CD4-positive, CD25-positive, alpha-beta regulatory T cell (primary cell): ENCODE results near the gene KIF11. TPM values are rescaled to one million over a fixed set of nuclear protein-coding genes. Genes with fewer than 3 reads are reported as not detected.
"Not testable (repeated sequence)": the region's sequence is repeated elsewhere in the genome, so short reads cannot be mapped to it uniquely, and the experiment has no call there.

Experiments
- ATAC-seq, 2 donors: fragments of 150-1000 bp; cut with Tn5 transposase; one replicate each; pipeline ENCODE4 v1.10.0; 2021; ENCODE audit warnings: low read depth in 2 of 2, moderate number of reproducible peaks in 2 of 2, moderate library complexity in 1 of 2
- DNase-seq, 3 donors: peaks; one replicate each; pipeline versions ENCODE4 v3.0.0 to v3.0.0-alpha.2; 2012 to 2022; ENCODE audit warnings: mixed read lengths in 1 of 3
- H3K27ac ChIP-seq: one replicate; pipeline ENCODE4 v1.7.0; 2013; ENCODE audit warnings: mild to moderate bottlenecking, low read length; ENCODE audit not compliant: insufficient read depth, poor library complexity, severe bottlenecking
- H3K27me3 ChIP-seq: one replicate; pipeline ENCODE4 v1.7.0; 2013; ENCODE audit warnings: low read length; ENCODE audit not compliant: control insufficient read depth, insufficient read depth
- H3K36me3 ChIP-seq: one replicate; pipeline ENCODE4 v1.7.0; 2013; ENCODE audit warnings: mild to moderate bottlenecking, low read length, moderate library complexity; ENCODE audit not compliant: control insufficient read depth, insufficient read depth
- H3K4me1 ChIP-seq: 2 replicates; pipeline ENCODE4 v1.7.0; 2013; ENCODE audit warnings: mild to moderate bottlenecking, low read length; ENCODE audit not compliant: insufficient read depth, control insufficient read depth, poor library complexity, severe bottlenecking
- H3K4me3 ChIP-seq: one replicate; pipeline ENCODE4 v1.7.0; 2013; ENCODE audit warnings: low read depth, mild to moderate bottlenecking, low read length, moderate library complexity
- H3K9me3 ChIP-seq, 2 experiments: 1 replicate in 1 of 2; 2 replicates in 1 of 2; pipeline ENCODE4 v1.7.0; 2013; ENCODE audit warnings: low read length in 2 of 2, mild to moderate bottlenecking in 1 of 2, moderate library complexity in 1 of 2; ENCODE audit not compliant: control insufficient read depth in 2 of 2
- H3K27ac Mint-ChIP-seq, 3 donors: one replicate each; pipeline ENCODE4 v1.8.0; 2020 to 2022; ENCODE audit warnings: mild to moderate bottlenecking in 3 of 3, mixed read lengths in 3 of 3, moderate library complexity in 2 of 3
- H3K27me3 Mint-ChIP-seq: one replicate; pipeline ENCODE4 v1.8.0; 2022; ENCODE audit warnings: mild to moderate bottlenecking, mixed read lengths
- H3K36me3 Mint-ChIP-seq: one replicate; pipeline ENCODE4 v1.8.0; 2020; ENCODE audit warnings: mixed read lengths
- H3K4me1 Mint-ChIP-seq, 4 donors: one replicate each; pipeline ENCODE4 v1.8.0; 2020 to 2022; ENCODE audit warnings: mixed read lengths in 4 of 4, mild to moderate bottlenecking in 1 of 4
- H3K4me3 Mint-ChIP-seq, 4 donors: one replicate each; pipeline ENCODE4 v1.8.0; 2020 to 2022; ENCODE audit warnings: mild to moderate bottlenecking in 4 of 4, mixed read lengths in 4 of 4, moderate library complexity in 3 of 4
- H3K9me3 Mint-ChIP-seq, 7 donors: one replicate each; pipeline ENCODE4 v1.8.0; 2020 to 2022; ENCODE audit warnings: mixed read lengths in 7 of 7, mild to moderate bottlenecking in 3 of 7, moderate library complexity in 2 of 7
- polyA plus RNA-seq, 4 donors: library from polyadenylated mRNA; unstranded; fragments of 300-500 nt; fragmentation: Illumina TruSeq; gene quantifications; one replicate each; pipeline ENCODE4 v1.2.3, GENCODE V29; 2021
- total RNA-seq: library from RNA; stranded (reverse); gene quantifications from one replicate; pipeline ENCODE4 v1.2.3, GENCODE V29; 2022

The KIF11 gene
- total and polyA plus RNA-seq, 5 donors from 2014 or later, result 2.1 to 6.8 (median 3.0) TPM

DNA sequence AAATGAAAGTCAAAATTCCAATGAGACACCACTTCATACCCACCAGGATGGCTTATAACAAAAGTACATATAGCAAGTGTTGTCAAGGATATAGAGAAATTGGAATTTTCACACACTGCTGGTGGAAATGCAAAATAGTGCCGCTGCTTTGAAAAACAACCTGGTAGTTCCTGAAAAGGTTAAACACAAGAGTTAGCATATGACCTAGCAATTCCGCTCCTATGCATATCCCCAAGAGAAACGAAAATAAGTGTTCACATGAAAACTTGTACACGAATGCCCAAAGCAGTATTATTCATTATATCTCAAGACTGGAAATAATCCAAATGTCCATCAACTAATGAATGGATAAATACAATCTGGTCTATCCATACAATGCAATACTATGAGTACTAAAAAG is 33.9 kb upstream of the KIF11 start:
- peaks cover 34% of the 10 kb centered on the region for H3K36me3 ChIP-seq
- H3K27me3 ChIP-seq, result no peaks in the 10 kb centered on the region
- ATAC-seq (no peak), DNase-seq (no peak)
- H3K9me3 ChIP-seq, result peaks cover 3% of the 10 kb centered on the region in 2 experiments
- Mint-ChIP-seq H3K27ac (no peak overlapping the region), H3K36me3 (peaks cover 40% of the 10 kb centered on the region), H3K4me3 (no peak overlapping the region), H3K27me3 (no peaks in the 10 kb centered on the region), H3K4me1 (peaks cover 10 to 15% (median 14%) of the 10 kb centered on the region in 4 donors), H3K9me3 (peaks cover 0 to 11% (median 2%) of the 10 kb centered on the region in 7 donors)
- no peaks in the 10 kb centered on the region for H3K4me1 ChIP-seq
- no peak overlapping the region for H3K27ac ChIP-seq
- no peak overlapping the region for H3K4me3 ChIP-seq

DNA sequence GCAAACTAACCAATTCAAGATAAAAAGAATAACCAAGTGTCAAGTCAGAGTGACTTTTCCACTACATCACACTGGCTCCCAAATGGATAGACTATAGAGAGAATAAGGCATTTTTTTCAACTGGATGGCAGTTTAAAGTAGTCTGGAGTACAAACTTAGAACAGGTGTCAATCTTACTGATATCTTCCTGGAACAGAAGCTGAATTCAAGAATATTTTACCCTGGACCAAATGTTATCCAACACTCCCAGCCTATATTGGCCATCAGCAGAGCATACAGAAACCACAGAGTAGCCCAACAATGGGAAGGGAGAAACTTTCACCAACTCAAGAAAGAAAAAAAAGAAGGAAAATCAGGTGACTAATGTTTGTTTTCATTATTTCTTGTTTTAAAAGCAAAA is 30.5 kb upstream of the KIF11 start:
- Histone ChIP-seq H3K4me3 (no peak overlapping the region), H3K27ac (no peak overlapping the region), H3K36me3 (peaks cover 20% of the 10 kb centered on the region), H3K9me3 (no peaks in the 10 kb centered on the region), H3K4me1 (no peaks in the 10 kb centered on the region), H3K27me3 (no peaks in the 10 kb centered on the region)
- H3K27ac Mint-ChIP-seq, result no peak overlapping the region
- no peak for DNase-seq
- H3K4me3 Mint-ChIP-seq, result peak overlapping the region in 1 of 4 donors; percentile 18
- no peak for ATAC-seq
- peaks cover 14 to 34% (median 28%) of the 10 kb centered on the region in 4 donors for H3K4me1 Mint-ChIP-seq
- no peaks in the 10 kb centered on the region for H3K27me3 Mint-ChIP-seq
- H3K36me3 Mint-ChIP-seq, result peaks cover 37% of the 10 kb centered on the region
- peaks cover 0 to 7% (median 2%) of the 10 kb centered on the region in 7 donors for H3K9me3 Mint-ChIP-seq

DNA sequence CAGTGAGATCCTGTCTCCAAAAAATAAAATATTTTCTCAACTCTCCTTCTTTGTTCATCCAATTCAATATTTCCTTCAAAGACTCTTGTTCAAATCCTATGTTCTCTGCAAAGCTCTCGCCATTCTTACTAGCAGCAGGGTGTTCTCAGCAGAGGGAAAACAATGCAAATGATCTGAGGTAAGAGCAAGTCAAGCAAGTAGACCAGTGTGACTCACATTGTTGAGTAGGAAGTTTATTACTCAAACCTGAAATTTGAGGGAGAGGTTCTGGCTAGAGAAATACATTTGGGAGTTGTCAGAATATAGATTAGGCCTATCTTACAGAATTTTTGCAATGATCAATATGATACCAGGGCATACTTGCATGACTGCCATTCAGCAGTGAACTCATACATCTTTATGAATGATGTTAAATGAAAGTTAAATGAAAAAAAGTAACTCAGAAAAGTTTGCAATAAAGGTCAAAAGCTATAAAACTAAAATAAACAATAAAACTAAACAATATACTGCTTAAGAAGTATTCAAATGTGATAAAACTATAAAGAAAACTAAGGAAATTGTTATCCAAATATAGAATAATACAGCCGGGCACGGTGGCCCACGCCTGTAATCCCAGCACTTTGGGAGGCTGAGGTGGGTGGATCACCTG is 24.9 kb upstream of the KIF11 start:
- Histone ChIP-seq H3K27me3 (no peaks in the 10 kb centered on the region), H3K36me3 (peaks cover 6% of the 10 kb centered on the region), H3K4me3 (no peak overlapping the region), H3K27ac (no peak overlapping the region), H3K9me3 (no peaks in the 10 kb centered on the region), H3K4me1 (peaks cover 15% of the 10 kb centered on the region)
- H3K4me3 Mint-ChIP-seq, result peak overlapping the region in 1 of 4 donors; percentile 66
- no peaks in the 10 kb centered on the region for H3K27me3 Mint-ChIP-seq
- no peaks in the 10 kb centered on the region for H3K9me3 Mint-ChIP-seq
- ATAC-seq (no peak), DNase-seq (no peak)
- H3K4me1 Mint-ChIP-seq, result peaks cover 41 to 67% (median 57%) of the 10 kb centered on the region in 4 donors
- H3K36me3 Mint-ChIP-seq, result peaks cover 22% of the 10 kb centered on the region
- H3K27ac Mint-ChIP-seq, result peak overlapping the region in 1 of 3 donors; percentile 0

DNA sequence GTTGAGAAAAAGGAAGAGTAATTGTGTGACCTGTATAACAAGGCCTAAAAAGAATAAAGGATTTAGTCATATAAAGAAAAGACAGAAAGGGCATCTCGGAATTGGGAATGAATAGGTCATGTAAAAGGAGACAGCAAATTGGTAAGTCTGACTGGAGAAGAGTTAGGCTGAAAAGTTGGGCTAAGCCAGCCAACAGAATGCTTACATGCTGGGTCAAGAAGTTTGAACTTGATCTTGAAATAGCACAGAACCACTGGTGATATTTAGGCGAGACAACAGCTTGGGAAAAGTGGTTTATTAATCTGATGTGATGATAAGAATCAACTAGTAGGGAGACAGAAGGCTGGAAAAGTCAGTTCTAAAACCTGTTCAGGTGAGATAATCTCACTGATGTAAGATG is 23.9 kb upstream of the KIF11 start:
- no peaks in the 10 kb centered on the region for H3K27me3 ChIP-seq
- peak overlapping the region in 2 of 3 donors; percentile 11 to 55 for H3K27ac Mint-ChIP-seq

DNA sequence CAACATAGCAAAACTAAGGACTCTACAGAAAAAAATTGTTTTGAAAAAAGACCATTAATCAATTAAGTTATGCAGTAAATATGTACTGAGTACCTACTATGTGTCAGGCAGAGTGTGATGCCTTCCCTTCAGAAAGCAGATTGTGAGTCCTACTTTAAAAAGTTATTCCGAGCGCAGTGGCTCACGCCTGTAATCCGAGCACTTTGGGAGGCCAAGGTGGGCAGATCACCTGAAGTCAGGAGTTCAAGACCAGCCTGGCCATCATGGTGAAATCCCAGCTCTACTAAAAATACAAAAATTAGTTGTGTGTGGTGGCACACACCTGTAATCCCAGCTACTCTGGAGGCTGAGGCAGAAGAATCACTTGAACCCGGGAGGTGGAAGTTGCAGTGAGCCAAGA is 23.3 kb upstream of the KIF11 start:
- H3K4me3 Mint-ChIP-seq, H3K27me3 ChIP-seq, H3K36me3 ChIP-seq, ATAC-seq, H3K27me3 Mint-ChIP-seq, H3K27ac ChIP-seq, H3K9me3 Mint-ChIP-seq, H3K9me3 ChIP-seq, H3K4me3 ChIP-seq, H3K27ac Mint-ChIP-seq, DNase-seq: not testable (repeated sequence)
- peaks cover 18% of the 10 kb centered on the region for H3K4me1 ChIP-seq
- peaks cover 17% of the 10 kb centered on the region for H3K36me3 Mint-ChIP-seq
- peaks cover 42 to 69% (median 55%) of the 10 kb centered on the region in 4 donors for H3K4me1 Mint-ChIP-seq

More for the DNA sequence above, 23.9 kb upstream of the KIF11 start:
- H3K9me3 ChIP-seq, result no peaks in the 10 kb centered on the region
- ATAC-seq (no peak), DNase-seq (no peak)
- peaks cover 18% of the 10 kb centered on the region for H3K4me1 ChIP-seq
- Mint-ChIP-seq H3K4me1 (peaks cover 41 to 66% (median 54%) of the 10 kb centered on the region in 4 donors), H3K4me3 (peak overlapping the region in 3 of 4 donors; percentile 5 to 68 (median 45)), H3K36me3 (peaks cover 19% of the 10 kb centered on the region), H3K27me3 (no peaks in the 10 kb centered on the region), H3K9me3 (no peaks in the 10 kb centered on the region)
- H3K4me3 ChIP-seq, result no peak overlapping the region
- H3K27ac ChIP-seq, result no peak overlapping the region
- peaks cover 4% of the 10 kb centered on the region for H3K36me3 ChIP-seq

DNA sequence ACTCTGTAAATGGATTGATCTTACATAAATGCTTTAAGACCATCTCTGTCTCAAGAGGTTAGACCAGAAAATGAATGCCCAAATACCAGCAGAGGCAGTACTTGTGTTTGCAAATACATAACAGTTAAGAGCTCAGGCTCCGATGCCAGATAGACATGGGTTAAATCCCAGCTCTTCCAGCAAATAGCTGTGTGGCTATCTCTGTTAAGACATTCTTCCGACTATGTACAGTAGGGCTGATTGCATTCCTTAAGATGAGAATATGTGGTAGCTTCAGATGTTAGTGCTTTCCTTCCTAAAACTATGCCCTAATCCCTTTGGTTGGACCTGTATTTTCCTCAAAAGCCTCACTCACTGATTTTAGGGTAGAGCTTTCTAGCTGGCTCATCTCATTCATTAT is 21.3 kb upstream of the KIF11 start:
- H3K4me1 ChIP-seq, result peaks cover 24% of the 10 kb centered on the region
- peak overlapping the region; percentile 89 for H3K4me3 ChIP-seq
- ATAC-seq (no peak), DNase-seq (no peak)
- Mint-ChIP-seq H3K4me1 (peaks cover 43 to 64% (median 55%) of the 10 kb centered on the region in 4 donors), H3K9me3 (no peaks in the 10 kb centered on the region), H3K4me3 (peak overlapping the region; percentile 92 to 99 (median 94)), H3K36me3 (peaks cover 6% of the 10 kb centered on the region), H3K27me3 (no peaks in the 10 kb centered on the region), H3K27ac (peak overlapping the region; percentile 1 to 20 (median 17))
- no peaks in the 10 kb centered on the region for H3K36me3 ChIP-seq
- H3K27ac ChIP-seq, result no peak overlapping the region
- H3K9me3 ChIP-seq, result no peaks in the 10 kb centered on the region
- H3K27me3 ChIP-seq, result no peaks in the 10 kb centered on the region

DNA sequence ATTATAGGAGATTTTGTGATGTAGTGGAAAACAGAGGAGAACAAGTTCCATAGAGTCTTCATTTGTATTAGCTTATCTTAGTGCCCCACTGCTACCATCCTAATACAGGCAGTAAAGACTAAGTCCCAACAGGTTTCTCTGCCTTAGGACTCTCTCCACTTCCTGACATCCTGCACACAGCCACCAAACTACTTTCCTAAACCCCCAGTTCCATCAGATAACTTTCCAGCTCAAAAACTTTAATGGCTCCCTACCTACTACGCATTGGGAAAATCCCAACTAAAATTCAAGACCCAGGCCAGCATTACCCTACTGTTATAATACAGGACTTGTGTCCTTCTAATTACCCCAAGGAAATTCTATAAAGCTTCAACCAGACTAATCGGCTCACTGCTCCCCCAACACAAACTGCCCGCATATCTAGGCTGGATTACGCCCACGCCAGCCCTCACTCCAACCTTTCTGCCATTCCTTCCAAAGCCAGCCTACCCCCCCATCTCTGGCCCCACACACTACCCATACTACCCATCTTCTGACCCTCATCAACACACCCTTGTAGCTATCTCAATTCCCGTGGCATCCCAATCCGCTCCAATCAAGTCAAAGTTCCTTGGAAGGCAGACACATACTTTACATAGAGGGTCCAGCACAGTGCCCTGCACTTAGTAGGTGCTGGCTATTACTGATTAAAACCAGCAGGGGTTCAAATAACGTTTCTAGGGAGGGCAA is 20.4 kb upstream of the KIF11 start:
- no peak for DNase-seq
- H3K4me3 ChIP-seq, result peak overlapping the region; percentile 89
- H3K36me3 Mint-ChIP-seq, result peaks cover 6% of the 10 kb centered on the region
- no peaks in the 10 kb centered on the region for H3K36me3 ChIP-seq
- peak overlapping the region; percentile 20 to 88 (median 67) for H3K27ac Mint-ChIP-seq
- no peaks in the 10 kb centered on the region for H3K27me3 Mint-ChIP-seq
- no peaks in the 10 kb centered on the region for H3K27me3 ChIP-seq
- no peak for ATAC-seq
- H3K9me3 Mint-ChIP-seq, result no peaks in the 10 kb centered on the region
- H3K9me3 ChIP-seq, result no peaks in the 10 kb centered on the region
- H3K4me3 Mint-ChIP-seq, result peak overlapping the region; percentile 92 to 99 (median 94)
- peak overlapping the region; percentile 81 for H3K27ac ChIP-seq
- peaks cover 24% of the 10 kb centered on the region for H3K4me1 ChIP-seq
- H3K4me1 Mint-ChIP-seq, result peaks cover 40 to 59% (median 49%) of the 10 kb centered on the region in 4 donors
